Measurements from ENCODE around the gene RTP4. TPM values are rescaled to one million over a fixed set of nuclear protein-coding genes. Genes with fewer than 3 reads are reported as not detected.

RTP4 gene
- total and polyA plus RNA-seq, 9 of the 15 experiments (the other 6 are each of a cell fraction or from before 2014, with no cell fraction given) = 0.06 to 0.17 TPM; not detected in 7

GRCh38 chr3:187385296-187385695 lies 17.1 kb downstream of the RTP4 start (continued):
- TF ChIP-seq ZNF830 (CRISPR knock-in tag; IDR thresholded peaks at IDR 0.05) (no peak), BHLHE40 (IDR thresholded peaks at IDR 0.05; ENCODE audit: low read length) (no peak), C11orf30 (IDR thresholded peaks at IDR 0.05; ENCODE audit: low read depth) (no peak)

DNA sequence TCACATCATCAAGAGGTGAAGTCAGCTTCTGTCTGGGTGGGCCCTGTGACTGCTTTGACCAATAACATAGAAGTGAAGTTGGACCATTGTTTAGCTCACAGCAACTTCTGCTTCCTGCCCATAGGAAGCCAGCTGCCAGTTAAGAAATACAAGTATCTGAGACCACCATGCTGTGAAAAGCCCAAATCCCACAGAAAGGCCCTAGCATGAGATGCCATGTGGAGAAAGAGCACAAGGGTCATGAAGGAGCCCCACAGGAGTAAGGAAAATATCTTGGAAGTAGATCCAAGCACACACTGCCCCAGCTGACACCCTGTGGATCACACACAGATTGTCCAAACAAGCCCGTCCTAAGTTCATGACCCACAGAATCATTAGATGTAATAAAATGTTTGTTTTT lies 28.5 kb downstream of the RTP4 start:
- H3K9me3 ChIP-seq (replicated peaks; ENCODE audit: control insufficient read depth, insufficient read depth, low read depth, low read length) = no peaks in the 10 kb centered on the region
- no peak overlapping the region for H3K4me2 ChIP-seq (ENCODE audit: insufficient read depth, low read length)
- BruUV-seq (replicated peaks) = no TSS peak
- no peak overlapping the region for H3K9ac ChIP-seq (ENCODE audit: insufficient read depth in 1 of 2, low read depth in 2 of 2, low read length in 2 of 2)
- CTCF ChIA-PET (ENCODE audit: low intra/inter-chr PET ratio) = no interaction called here
- H3K4me3 ChIP-seq = no peak overlapping the region
- no peak for ATAC-seq
- TF ChIP-seq MYBL2 (IDR thresholded peaks at IDR 0.05; ENCODE audit: low read depth) = no peak
- TF ChIP-seq MYBL2 (CRISPR knock-in tag; IDR thresholded peaks at IDR 0.05; ENCODE audit: borderline replicate concordance) = no peak
- TF ChIP-seq HNRNPK (IDR thresholded peaks at IDR 0.05; ENCODE audit: low read depth, low read length, poor library complexity, severe bottlenecking) = no peak
- no peak for TF ChIP-seq ZNF507 (tag; conservative IDR thresholded peaks at IDR 0.05)
- no peak for TF ChIP-seq ZEB2 (IDR thresholded peaks at IDR 0.05)
- no peak for TF ChIP-seq WHSC1 (IDR thresholded peaks at IDR 0.05; ENCODE audit: low read length)
- no peak for TF ChIP-seq CTBP1 (IDR thresholded peaks at IDR 0.05; ENCODE audit: borderline replicate concordance)
- no peak for TF ChIP-seq RBM14 (IDR thresholded peaks at IDR 0.05; ENCODE audit: borderline replicate concordance, insufficient read depth, low read depth, low read length)
- TF ChIP-seq ZNF766 (CRISPR knock-in tag; conservative IDR thresholded peaks at IDR 0.05) = no peak
- no peak for TF ChIP-seq YY1 (IDR thresholded peaks at IDR 0.05; ENCODE audit: borderline replicate concordance in 1 of 3, control insufficient read depth in 1 of 3, extremely low read depth in 1 of 3, insufficient read depth in 3 of 3, insufficient read length in 1 of 3, insufficient replicate concordance in 2 of 3, low read depth in 1 of 3, low read length in 2 of 3)
- TF ChIP-seq, protein P1, sequence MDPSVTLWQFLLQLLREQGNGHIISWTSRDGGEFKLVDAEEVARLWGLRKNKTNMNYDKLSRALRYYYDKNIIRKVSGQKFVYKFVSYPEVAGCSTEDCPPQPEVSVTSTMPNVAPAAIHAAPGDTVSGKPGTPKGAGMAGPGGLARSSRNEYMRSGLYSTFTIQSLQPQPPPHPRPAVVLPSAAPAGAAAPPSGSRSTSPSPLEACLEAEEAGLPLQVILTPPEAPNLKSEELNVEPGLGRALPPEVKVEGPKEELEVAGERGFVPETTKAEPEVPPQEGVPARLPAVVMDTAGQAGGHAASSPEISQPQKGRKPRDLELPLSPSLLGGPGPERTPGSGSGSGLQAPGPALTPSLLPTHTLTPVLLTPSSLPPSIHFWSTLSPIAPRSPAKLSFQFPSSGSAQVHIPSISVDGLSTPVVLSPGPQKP (CRISPR knock-in tag; IDR thresholded peaks at IDR 0.05) = no peak
- TF ChIP-seq MAX (CRISPR knock-in tag; IDR thresholded peaks at IDR 0.05) = no peak
- no peak for TF ChIP-seq KLF1 (tag; IDR thresholded peaks at IDR 0.05)
- no peak for TF ChIP-seq MLLT1 (IDR thresholded peaks at IDR 0.05)
- H4K20me1 ChIP-seq (replicated peaks; ENCODE audit: control insufficient read depth, insufficient read depth, low read length) = no peaks in the 10 kb centered on the region; the same call in 1 of the 2 replicates
- no peak for DNase-seq (ENCODE audit: extremely low read depth in 1 of 4, low spot score in 3 of 4)
- H3K27me3 ChIP-seq (ENCODE audit: control insufficient read depth in 2 of 2, insufficient read depth in 2 of 2, low read length in 2 of 2) = peaks cover 0 to 6% of the 10 kb centered on the region in 2 experiments; a peak in 2 of 5 replicates
- no peaks in the 10 kb centered on the region for H3K79me2 ChIP-seq (ENCODE audit: control insufficient read depth, insufficient read depth, low read length)
- in situ Hi-C loops (cut with MboI) = no loop called here
- intact Hi-C loops (cut with micrococcal nuclease) = no loop called here
- H3K27ac ChIP-seq (ENCODE audit: extremely low read depth, low read depth, low read length) = no peak overlapping the region
- H2AFZ ChIP-seq (ENCODE audit: low read depth, low read length) = no peak overlapping the region
- POLR2A ChIA-PET = interaction anchor here (1.4 to 1.7 kb wide), 2 partner anchors 9 to 12 kb away, joined by 3 to 8 read pairs; no protein-coding TSS in a partner anchor
- 0% methylated on average over 1 of the region's 1 CpG for WGBS (ENCODE audit: insufficient coverage, low coverage, missing lambda C conversion rate)
- no peaks in the 10 kb centered on the region for H3K4me1 ChIP-seq (replicated peaks in 1 of 2; ENCODE audit: control insufficient read depth in 2 of 2, insufficient read depth in 2 of 2, low read length in 2 of 2)
- H3K36me3 ChIP-seq (ENCODE audit: control insufficient read depth, insufficient read depth, low read length) = no peaks in the 10 kb centered on the region
- no peak for FAIRE-seq
- H3K9me1 ChIP-seq (ENCODE audit: control insufficient read depth, insufficient read depth, low read length) = no peaks in the 10 kb centered on the region
